NCI-H2029 treated with DMSO at 0.1 percent for 48 hours (cell line): ENCODE data around the gene PID1.
"Not testable (repeated sequence)": the region's sequence is repeated elsewhere in the genome, so short reads cannot be mapped to it uniquely, and the experiment has no call there.

Source experiments
- DNase-seq: peaks from one replicate; lab custom pipeline; 2025; lab: John Stamatoyannopoulos, UW

Gene PID1

GRCh38 chr2:229212241-229212640 is 58.8 kb downstream of the PID1 start:
- DNase-seq = no peak

- no peak for DNase-seq
Measured at GRCh38 chr2:229210641-229211040, 60.4 kb downstream of the PID1 start.

GRCh38 chr2:229206548-229206947 is 64.5 kb downstream of the PID1 start:
- peak; percentile 77 for DNase-seq

- no peak for DNase-seq
Measured at GRCh38 chr2:229205704-229206103, 65.4 kb downstream of the PID1 start.

- no peak for DNase-seq
Measured at GRCh38 chr2:229202646-229203045, 68.4 kb downstream of the PID1 start.

- DNase-seq = no peak
Measured at GRCh38 chr2:229201521-229201920, 69.6 kb downstream of the PID1 start.

GRCh38 chr2:229199267-229199666 is 71.8 kb downstream of the PID1 start:
- DNase-seq = no peak

- no peak for DNase-seq
Measured at GRCh38 chr2:229196448-229196847, 74.6 kb downstream of the PID1 start.

GRCh38 chr2:229195346-229195947 is 75.6 kb downstream of the PID1 start:
- no peak for DNase-seq

GRCh38 chr2:229193281-229193680 is 77.8 kb downstream of the PID1 start:
- no peak for DNase-seq

GRCh38 chr2:229191413-229191812 is 79.7 kb downstream of the PID1 start:
- no peak for DNase-seq

- not testable (repeated sequence) for DNase-seq
Measured at GRCh38 chr2:229187123-229187522, 84.0 kb downstream of the PID1 start.

- no peak for DNase-seq
Measured at GRCh38 chr2:229181641-229182040, 89.4 kb downstream of the PID1 start.

GRCh38 chr2:229180658-229181057 is 90.4 kb downstream of the PID1 start:
- DNase-seq = no peak

- no peak for DNase-seq
Measured at GRCh38 chr2:229179628-229180027, 91.5 kb downstream of the PID1 start.

GRCh38 chr2:229178706-229179105 is 92.4 kb downstream of the PID1 start:
- no peak for DNase-seq

- DNase-seq = no peak
Measured at GRCh38 chr2:229178117-229178516, 93.0 kb downstream of the PID1 start.

- no peak for DNase-seq
Measured at GRCh38 chr2:229176136-229176535, 95.0 kb downstream of the PID1 start.

GRCh38 chr2:229175497-229175863 is 95.6 kb downstream of the PID1 start:
- no peak for DNase-seq

- DNase-seq = peak; percentile 25
Measured at GRCh38 chr2:229174794-229175496, 96.1 kb downstream of the PID1 start.

GRCh38 chr2:229173825-229174359 is 97.2 kb downstream of the PID1 start:
- no peak for DNase-seq

- no peak for DNase-seq
Measured at GRCh38 chr2:229170916-229171315, 100.2 kb downstream of the PID1 start.

GRCh38 chr2:229170171-229170570 is 100.9 kb downstream of the PID1 start:
- DNase-seq = no peak

GRCh38 chr2:229169751-229170150 is 101.3 kb downstream of the PID1 start:
- no peak for DNase-seq
